ENCODE data around the gene CD82. TPM values are rescaled to one million over a fixed set of nuclear protein-coding genes. Genes with fewer than 3 reads are reported as not detected.

The CD82 gene
- total and polyA plus RNA-seq, 7 donors: 13.3 to 162 (median 25.9) TPM

- Histone ChIP-seq H3K27ac (no peak overlapping the region), H3K27me3 (ENCODE audit: insufficient read depth in 3 of 3, low read length in 2 of 3) (peaks cover 0 to 3% (median 0%) of the 10 kb centered on the region in 3 donors), H3K4me1 (no peaks in the 10 kb centered on the region), H3K36me3 (ENCODE audit: insufficient read depth in 1 of 2, low read depth in 1 of 2) (no peaks in the 10 kb centered on the region), H3K9me3 (no peaks in the 10 kb centered on the region), H3K4me3 (no peak overlapping the region)
- ATAC-seq (no peak), DNase-seq (no peak)
- 55 to 75% (median 72%) methylated on average over 9 of the region's 9 CpGs for WGBS, 3 donors
- no peak for TF ChIP-seq CTCF (IDR thresholded peaks at IDR 0.05)
- intact Hi-C loops (cut with DNase I): loop anchor here (5.0 to 10.0 kb wide), 2 partner anchors 354 to 396 kb away; no protein-coding TSS in a partner anchor
Observed at GRCh38 chr11:44531116-44531504, 34.4 kb upstream of the CD82 start.

- TF ChIP-seq CTCF (IDR thresholded peaks at IDR 0.05): no peak
- H3K4me1 ChIP-seq: no peaks in the 10 kb centered on the region
- H3K27ac ChIP-seq: no peak overlapping the region
- no peaks in the 10 kb centered on the region for H3K36me3 ChIP-seq (ENCODE audit: insufficient read depth in 1 of 2, low read depth in 1 of 2)
- intact Hi-C loops (cut with DNase I): loop anchor here (5.0 to 10.0 kb wide), 2 partner anchors 354 to 397 kb away; no protein-coding TSS in a partner anchor
- no peaks in the 10 kb centered on the region for H3K9me3 ChIP-seq
- ATAC-seq (no peak), DNase-seq (no peak)
- H3K27me3 ChIP-seq (ENCODE audit: insufficient read depth in 3 of 3, low read length in 2 of 3): peaks cover 0 to 3% (median 0%) of the 10 kb centered on the region in 3 donors
- WGBS, 3 donors: 82 to 92% (median 86%) methylated on average over 8 of the region's 8 CpGs
- no peak overlapping the region for H3K4me3 ChIP-seq
Observed at GRCh38 chr11:44531636-44532035, 33.8 kb upstream of the CD82 start.

- WGBS, 3 donors: 57 to 71% (median 63%) methylated on average over 4 of the region's 4 CpGs
- Histone ChIP-seq H3K4me1 (no peaks in the 10 kb centered on the region), H3K9me3 (no peaks in the 10 kb centered on the region), H3K27ac (no peak overlapping the region), H3K27me3 (ENCODE audit: insufficient read depth in 3 of 3, low read length in 2 of 3) (peaks cover 0 to 3% (median 0%) of the 10 kb centered on the region in 3 donors), H3K4me3 (no peak overlapping the region), H3K36me3 (ENCODE audit: insufficient read depth in 1 of 2, low read depth in 1 of 2) (no peaks in the 10 kb centered on the region)
- no peak for ATAC-seq
- no peak for TF ChIP-seq CTCF (IDR thresholded peaks at IDR 0.05)
- no peak for DNase-seq
- intact Hi-C loops (cut with DNase I): loop anchor here (5.0 to 10.0 kb wide), 2 partner anchors 356 to 398 kb away; no protein-coding TSS in a partner anchor
Observed at GRCh38 chr11:44532809-44533208, 32.7 kb upstream of the CD82 start.

GRCh38 chr11:44533921-44534711, 31.3 kb upstream of the CD82 start:
- Histone ChIP-seq H3K4me3 (no peak overlapping the region), H3K27me3 (ENCODE audit: insufficient read depth in 3 of 3, low read length in 2 of 3) (peaks cover 0 to 3% (median 0%) of the 10 kb centered on the region in 3 donors), H3K36me3 (ENCODE audit: insufficient read depth in 1 of 2, low read depth in 1 of 2) (no peaks in the 10 kb centered on the region), H3K9me3 (no peaks in the 10 kb centered on the region), H3K27ac (no peak overlapping the region), H3K4me1 (no peaks in the 10 kb centered on the region)
- no peak for TF ChIP-seq CTCF (IDR thresholded peaks at IDR 0.05)
- no peak for DNase-seq
- intact Hi-C loops (cut with DNase I): loop anchor here (5.0 to 10.0 kb wide), 2 partner anchors 357 to 399 kb away; no protein-coding TSS in a partner anchor
- no peak for ATAC-seq
- WGBS, 3 donors: 89 to 93% (median 89%) methylated on average over 5 of the region's 5 CpGs

Measured in psoas muscle (tissue), 8 donors.